DMS79 treated with DMSO at 0.1 percent for 48 hours (cell line): ENCODE measurements around the gene PHF2.

Source experiments
- DNase-seq: peaks from one replicate; lab custom pipeline; 2025; lab: John Stamatoyannopoulos, UW

Gene PHF2

DNA sequence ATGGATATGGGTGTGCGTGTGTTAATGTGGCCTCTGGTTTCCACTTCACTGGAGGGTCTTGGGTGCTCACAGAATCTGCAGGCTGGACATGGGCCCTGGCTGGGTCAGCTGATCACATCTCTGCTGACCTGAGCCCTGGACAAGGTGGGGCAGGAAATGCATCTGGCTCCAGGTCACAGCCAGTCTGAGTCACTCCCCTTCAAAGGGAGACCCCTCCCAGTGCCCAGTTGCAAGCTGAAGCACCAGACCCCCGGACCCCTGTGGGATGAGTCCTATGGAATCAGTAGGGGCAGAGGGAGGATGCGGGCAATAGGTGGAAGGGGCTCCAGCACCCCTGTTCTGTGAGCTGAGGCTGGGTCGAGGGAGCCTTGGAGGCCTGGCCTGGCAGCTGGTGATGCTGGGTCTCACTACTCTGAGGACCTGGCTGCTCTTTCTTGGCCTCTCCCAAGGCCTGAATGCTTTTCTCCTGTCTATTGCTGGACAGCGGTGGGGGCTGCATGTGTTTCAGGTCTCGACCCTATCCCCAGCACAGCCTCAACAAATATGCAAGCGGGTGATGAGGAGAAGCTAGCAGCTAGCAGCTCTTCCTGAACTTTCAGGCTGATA is 54.5 kb downstream of the PHF2 start:
- no peak for DNase-seq

DNA sequence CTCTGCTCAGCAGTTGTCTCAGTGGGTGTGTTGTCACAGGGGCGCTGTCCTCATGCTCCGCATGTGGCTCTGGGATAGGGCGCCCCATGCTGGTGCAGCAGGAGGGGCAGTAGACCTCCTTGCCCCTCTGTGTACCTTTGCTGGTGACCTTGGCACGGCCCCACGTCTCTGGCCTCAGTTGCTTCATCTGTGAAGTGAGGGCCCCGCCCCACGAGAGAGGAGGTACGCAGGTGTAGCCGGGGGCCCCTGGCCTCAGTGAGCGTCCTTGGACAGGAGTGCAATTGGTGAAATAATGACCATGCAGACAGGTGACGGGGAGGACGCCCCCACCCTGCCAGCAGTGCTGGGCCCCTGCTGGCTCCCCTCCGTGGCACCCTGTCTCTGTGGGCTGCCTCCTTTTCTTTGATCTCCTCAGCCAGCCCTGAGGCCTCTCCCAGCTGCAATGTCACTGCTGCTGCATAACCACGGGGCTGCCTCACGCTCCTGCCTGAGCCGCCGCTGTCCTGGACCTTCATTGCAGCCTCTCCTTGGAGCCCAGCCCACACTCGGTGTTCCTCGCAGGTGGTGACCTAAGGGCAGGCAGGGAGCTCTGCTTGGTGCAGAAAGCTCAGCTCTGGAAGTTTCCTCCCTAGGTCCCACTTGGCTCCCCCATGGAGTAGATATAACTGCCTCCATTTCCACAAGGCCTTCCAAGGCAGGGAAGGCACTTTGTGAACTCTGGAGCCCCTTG is 57.3 kb downstream of the PHF2 start:
- no peak for DNase-seq

DNA sequence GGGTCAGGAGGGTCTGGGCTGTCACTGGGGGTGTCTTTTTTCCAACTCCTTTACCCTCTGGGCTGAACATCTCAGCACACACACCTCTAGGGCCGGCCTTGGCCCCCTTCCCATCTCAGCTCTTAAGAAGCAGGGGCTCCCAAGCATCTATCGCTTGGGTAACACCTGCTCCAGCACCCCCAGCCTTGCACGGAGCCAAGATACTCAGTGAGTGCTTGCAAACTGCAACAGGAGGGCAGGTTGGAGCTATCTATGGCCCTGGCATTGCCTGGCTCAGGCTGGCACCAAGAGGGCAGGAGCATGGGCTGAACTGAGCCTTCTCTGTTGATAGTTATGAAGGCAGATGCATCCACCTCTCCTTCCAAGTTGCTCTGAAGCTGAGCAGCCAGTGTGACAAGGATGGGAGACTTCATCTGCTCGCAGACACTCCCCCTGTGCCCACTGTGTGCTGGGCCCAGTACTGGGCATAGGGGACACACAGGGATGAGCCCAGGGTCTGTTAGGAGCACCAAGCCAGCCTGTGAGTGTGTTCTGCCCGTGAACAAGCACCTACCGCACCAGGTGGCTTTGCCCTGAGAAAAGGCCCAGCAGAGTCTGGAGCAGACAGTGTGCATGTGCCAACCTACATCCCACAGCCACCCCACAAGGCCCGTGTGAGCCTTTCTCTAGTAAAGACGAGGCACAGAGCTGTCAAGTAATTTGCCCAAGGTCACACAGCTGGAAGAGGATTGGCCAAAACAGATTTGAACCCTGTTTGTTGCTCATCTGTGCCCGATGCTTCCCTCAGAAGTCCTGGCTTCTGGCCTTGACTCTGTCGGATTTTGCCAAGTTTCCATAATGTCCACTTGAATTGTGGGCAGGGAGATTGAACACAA is 58.2 kb downstream of the PHF2 start:
- no peak for DNase-seq

DNA sequence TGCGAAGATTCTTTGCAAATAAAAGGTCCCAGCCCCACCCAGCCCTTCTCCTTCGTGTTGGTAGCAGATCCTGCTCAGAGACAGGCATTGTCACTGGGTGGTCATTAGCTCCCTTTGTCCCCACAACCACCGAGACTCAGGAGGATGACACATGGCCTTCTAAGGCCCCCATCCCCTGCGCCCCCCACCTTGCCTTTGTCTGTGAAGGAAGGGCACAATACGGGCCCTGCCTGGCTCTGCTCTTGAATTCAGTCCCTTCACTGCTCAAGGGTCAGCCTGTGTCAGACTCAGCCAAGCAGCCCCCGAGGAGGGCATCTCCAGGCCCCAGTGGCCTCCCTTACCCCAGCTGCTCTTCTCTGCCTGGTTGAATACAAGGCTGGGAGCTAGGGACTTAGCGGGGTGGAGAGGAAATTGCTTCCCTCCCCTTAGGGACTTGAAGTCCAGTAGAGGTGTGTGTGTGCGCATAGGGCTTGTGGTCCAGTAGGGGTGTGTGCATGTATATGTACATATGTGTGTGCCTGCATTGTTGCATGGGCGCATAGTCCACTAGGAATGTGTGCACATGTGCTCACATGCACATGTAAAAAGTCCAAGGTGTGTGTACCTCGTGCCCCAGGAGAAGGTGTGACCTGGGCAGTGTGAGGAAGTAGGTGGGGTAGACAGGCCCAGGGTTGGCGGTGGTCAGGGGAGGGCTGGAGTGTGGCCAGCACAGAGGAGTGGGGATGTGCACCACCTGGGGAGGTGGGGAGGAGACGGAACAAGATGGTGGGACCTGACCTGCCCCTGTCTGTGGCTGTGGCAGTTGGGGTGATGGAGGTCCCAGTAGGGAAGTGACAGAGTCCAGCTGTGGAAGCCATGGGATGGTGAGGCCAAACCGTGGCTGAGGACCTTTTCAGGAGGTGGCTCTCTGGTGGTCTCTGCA is 59.1 kb downstream of the PHF2 start:
- DNase-seq: no peak

DNA sequence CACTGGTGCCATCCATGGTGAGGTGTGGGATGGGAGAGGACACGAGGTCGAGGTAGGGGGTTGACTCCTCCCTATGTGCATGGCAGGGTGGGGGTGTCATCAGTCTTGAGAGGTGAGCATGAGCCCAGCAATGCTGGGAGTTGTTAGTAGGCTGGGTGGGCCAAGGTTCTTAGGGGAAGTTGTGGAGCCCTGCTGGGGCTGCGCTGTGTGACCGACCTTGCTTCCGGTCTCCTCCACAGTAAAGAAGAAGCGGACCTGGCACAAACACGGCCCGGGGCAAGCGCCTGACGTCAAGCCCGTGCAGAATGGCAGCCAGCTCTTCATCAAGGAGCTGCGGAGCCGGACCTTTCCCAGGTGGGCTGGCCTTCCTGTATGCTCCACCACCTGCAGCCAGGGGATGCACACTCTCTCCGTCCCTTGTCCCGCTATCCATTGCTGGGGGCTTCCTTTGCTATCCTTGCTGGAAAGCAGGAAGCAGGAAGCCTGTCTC is 59.8 kb downstream of the PHF2 start:
- DNase-seq: no peak

DNA sequence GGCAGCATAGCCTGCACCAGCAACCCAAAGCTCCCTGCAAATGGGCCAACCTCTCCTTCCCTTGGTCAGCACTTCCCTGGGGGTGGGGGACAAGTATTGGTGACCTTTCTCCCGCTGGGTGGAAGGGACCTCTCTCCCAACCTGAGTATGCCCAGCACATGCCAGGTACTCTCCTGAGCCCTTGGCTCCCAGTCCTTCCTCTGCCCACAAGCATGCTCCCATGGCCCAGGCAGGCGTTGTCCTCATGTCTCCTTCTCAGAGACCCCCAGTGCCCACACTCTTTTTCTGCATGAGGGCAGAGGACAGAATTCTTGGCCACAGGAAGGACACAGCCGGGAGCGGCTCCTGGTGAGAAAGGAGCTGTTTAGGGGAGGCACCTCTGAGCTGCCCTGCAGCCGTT is 60.3 kb downstream of the PHF2 start:
- no peak for DNase-seq

DNA sequence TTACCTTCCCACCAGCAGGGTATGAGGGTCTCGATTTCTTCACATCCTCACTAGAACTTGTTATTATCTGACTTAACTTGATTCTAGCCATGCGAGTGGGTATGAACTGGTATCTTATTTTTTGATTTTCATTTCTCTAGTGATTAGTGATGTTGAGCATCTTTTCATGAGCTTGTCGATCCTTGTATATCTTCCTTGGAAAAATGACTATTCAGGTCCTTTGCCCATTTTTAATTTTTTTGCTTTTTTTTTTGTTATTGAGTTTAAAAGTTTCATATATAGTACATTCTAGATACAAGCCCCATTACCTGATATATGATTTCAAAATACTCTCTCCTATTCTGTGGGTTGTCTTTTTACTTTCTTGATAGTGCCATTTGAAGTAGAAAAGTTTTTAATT is 61.5 kb downstream of the PHF2 start:
- DNase-seq: no peak

DNA sequence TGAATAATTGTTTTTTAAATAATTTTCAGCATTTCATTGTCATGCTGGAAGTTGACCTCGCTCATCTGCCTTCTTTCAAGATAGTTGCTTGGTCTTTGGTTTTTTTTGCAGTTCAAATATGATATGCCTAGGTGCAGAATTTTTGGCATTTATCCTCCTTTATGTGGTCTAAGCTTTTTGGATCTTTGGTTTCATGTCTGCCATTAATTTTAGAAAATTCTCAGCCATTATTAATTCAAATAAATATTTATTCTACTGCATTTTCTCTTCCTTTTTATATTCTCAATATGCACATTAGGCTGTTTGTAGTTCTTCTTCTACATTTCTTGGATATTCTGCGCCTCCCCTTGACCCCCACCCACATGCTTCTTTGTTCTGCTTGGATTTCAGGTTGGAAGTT is 63.6 kb downstream of the PHF2 start:
- no peak for DNase-seq

DNA sequence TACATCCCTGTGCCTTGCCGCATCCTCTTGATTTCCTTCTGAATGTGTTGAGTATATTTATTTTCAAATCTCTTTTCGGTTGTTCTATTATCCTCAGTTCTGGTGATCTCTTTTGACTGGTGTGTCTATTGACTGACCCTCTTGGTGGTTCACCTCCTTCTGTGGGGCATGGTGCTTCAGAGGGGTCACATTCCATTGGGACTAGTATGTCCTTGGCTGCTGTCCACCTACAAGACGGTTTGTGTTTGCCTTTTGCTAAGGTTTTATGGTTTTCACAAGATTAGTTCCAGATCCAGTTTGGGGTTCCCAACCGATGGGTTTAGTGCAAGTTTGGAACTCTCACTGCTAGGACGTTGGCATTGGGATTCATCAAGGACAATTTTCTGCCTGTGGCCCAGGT is 66.6 kb downstream of the PHF2 start:
- no peak for DNase-seq

DNA sequence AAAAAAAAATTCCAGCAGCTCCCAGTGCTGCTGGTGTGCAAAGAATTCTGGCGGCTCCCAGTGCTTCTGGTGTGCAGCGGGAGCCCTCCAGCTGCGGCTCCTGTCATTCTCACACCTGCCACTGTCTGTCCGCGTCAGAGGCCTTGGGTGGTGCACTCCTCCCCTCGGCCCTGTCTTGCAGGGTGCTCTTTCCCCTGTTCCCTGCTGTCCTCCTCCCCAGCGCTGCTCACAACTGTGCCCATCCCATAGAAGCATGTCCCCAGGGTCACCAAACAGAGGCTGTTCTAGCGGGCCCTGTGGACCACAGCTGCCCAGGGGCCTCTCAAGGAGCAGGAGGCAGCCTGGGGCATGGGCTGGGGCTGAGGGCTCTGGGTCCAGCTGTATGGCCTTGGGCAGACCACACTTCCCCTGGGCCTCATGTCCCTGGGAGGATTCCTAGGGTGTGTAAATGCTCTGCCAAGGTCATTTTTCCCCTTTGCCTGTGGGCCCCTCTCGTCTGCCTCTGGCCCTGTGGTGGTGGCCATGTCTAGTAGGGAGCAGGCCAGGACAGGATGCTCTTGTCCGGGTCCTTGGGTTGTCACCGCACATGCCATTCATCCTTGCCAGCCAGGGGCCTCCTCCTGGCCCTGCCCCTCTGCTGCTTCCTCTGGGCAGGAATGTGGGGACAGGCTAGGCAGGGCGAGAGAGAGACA is 68.2 kb downstream of the PHF2 start:
- DNase-seq: no peak

DNA sequence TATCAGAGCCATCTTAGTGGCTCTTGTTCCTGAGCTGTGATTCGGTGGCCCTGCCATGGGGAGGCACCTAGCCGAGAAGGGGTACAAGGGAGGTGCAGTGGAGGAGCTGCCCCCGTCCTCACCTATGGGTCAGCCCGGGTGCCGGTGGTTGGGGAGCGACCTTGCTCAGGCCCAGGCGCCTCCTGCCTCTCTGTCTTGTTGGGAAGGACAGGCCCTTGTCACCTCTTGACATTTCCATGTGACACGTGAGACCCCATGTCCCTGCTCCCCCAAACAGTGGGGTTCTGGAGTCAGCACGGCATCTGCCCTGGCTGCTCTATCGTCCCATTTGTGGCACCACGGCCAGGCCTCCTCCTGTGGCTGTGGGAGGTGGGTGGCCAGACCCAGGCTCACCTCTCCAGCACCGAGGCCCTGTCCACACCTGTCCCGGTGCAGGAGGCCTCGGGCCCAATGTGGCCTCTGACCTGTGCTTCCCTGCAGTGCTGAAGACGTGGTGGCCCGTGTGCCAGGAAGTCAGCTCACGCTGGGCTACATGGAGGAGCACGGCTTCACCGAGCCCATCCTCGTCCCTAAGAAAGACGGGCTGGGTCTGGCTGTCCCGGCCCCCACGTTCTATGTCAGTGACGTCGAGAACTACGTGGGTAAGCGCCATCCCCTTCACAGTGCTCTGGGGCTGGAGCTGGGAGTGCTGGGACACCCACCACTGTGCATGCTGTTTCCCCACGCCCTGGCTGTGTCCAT is 68.9 kb downstream of the PHF2 start:
- no peak for DNase-seq

DNA sequence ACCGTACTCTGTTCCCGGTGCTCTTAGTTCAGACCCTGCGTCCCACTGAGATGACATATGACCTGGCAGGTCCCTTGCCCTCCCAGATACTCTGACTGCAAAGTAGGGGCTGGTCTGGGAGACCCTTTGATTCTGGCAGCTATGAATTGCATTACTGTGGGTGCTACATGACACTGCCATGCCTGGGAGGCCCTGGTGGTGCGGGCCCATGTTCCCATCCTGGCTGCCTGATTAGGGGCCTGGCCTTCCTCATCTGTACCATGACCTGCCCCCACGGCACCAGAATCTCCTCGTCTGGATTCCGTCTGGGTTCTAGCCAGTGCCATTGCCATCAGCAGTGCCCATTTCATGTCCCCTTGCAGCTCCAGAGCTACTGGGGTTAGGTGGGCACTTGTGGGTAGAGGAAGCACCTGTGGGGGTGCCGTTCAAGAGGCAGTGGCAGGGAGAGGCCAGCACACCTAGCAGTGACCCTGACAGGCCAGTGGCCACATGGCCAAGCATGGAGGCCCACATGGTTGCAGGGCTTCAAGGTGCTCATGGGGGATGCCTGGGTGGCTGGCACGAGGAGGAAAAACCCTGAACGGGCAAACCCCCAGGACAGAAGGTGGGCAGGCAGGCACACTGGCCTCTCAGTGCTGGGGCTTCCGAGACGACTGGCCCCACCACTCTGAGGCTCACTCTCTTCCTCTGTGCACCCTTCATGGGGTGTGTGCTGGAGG is 69.7 kb downstream of the PHF2 start:
- DNase-seq: no peak

DNA sequence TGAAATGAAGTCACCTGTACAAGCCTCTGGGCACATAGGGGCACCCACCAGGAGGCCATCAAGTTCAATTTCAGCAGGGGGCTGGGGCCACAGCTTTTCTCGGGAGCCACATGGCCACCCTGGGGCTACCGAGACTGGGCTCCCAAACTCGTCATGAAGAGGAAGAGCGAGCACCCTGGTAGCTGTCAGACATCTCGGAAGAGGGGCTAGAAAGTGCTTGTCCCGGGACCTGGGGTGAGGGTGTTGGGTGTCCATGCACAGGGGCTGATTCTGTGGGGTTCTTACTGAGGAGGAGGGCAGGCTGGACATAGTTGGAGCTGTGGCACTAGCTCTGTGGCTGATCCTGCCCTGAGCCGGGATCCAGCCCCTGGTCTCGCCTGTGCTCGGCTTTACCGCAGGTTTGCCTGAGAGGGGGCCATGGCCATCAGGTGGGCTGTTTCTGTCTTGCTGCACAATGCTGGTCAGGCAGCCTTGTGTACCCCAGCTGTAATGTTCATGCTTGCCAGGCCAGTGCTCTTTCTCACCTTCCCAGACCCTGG is 70.3 kb downstream of the PHF2 start:
- no peak for DNase-seq

DNA sequence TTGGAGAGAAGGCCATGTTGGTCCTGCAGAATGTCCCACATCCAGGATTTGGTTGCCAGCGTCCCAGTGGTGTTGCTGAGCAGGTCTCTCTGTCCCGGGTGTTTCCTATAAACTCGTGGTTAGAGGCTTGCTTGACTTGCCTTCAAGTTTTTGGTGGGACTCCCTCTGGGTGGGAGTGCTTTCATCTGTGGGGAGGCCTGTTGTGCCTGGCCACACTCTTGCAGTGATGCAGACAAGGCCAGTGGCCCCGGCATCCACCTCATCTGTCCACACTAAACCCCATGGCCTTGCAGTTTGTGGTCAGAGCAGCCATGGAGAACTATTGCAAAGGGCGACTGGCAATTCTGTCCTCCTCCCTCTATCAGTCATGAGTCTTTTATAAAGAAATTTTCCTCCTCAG is 71.8 kb downstream of the PHF2 start:
- DNase-seq: no peak

DNA sequence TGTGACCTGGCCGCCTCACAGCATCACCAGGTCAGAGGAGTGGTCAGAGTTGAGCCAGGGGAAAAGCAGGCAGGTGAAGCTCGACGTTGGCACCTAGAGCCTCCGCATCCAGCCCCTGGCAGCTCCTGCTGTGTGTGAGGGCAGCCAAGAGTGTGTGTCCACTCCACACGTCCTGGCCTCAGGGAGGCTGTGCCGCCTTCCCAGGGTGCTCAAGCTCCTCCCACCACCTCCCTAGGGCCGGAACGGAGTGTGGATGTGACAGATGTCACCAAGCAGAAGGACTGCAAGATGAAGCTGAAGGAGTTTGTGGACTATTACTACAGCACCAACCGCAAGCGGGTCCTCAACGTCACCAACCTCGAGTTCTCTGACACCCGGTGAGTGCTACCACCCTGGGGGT is 72.5 kb downstream of the PHF2 start:
- DNase-seq: no peak

DNA sequence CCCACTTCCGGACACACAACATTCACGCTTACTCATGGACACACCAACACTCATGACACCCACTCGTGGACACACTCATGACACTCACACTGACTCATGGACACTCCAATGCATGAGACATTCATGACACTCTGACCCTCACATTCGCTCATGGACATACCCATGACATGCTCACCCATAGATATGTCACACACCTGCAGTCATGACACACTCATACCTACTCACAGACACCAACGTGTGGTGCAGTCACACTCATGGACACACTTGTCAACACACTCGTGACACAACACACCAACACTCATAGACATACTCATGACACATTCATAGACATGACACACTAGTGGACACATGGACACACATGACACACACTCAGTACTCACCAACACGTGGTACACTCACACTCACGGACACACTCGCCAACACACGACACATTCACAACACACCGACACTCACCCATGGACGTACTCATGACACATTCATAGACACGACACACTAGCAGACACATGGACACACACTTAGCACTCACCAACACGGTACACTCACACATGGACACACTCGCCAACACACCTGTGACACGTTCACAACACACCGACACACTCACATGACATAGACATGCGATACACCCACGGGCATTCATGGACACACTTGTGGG is 73.4 kb downstream of the PHF2 start:
- no peak for DNase-seq

DNA sequence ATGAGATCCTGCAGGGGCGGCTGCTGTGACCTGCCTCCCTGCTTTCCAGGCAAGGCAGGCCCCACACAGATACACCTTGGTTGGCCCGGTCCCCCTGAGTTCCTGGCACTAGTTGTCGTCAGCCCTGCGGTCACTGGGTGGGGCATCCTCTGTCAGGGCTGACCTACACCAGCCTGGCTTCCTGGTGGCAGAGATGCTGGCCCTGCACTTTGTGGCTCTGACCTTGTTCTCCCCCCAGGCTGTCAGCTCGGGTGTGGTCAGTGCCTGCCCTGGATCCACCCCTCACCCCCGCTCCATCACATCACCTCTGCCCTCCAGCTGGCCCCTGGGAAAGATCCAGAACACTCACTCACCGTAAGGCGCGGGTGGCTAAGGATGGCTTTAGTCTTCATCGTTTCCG is 74.1 kb downstream of the PHF2 start:
- no peak for DNase-seq

DNA sequence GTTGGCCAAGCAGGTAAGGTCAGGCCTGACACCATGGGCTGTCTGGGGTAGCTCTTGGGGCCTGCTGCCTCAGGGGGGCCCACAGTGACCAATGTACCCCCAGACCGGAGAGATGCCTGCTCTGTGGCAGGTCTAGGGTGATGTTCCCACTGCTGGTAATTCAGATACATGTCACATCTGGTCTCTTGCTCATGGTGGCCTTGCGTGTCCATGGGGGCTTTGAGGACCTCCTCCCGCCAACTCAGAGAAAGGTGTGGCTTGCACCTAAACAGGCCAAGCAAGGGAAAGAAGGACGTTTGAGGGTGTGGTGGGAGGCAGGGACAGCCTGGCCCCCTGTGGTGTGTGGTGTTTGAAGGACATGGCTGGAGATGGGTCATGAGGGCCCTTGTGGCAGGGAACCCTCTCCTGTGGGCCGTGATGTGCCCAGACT is 75.2 kb downstream of the PHF2 start:
- no peak for DNase-seq
